Smooth muscle cell (in vitro differentiated cells): ENCODE results near the gene TNRC6C. TPM values are rescaled to one million over a fixed set of nuclear protein-coding genes. Genes with fewer than 3 reads are reported as not detected.

Experiments used
- DNase-seq: peaks from one replicate; lab custom pipeline; 2025; ENCODE audit not compliant: unreplicated experiment; lab: John Stamatoyannopoulos, UW
- H2AFZ ChIP-seq: fragments of 200-600 bp; sonication (generic); 2 replicates; pipeline ENCODE4 v1.6.0; 2016; ENCODE audit warnings: antibody characterized with exemption, low read depth, mild to moderate bottlenecking
- H3F3A ChIP-seq: fragments of 200-600 bp; sonication (generic); 2 replicates; pipeline ENCODE4 v1.6.0; 2017; ENCODE audit warnings: antibody characterized with exemption, low read depth
- H3K27ac ChIP-seq: fragments of 200-600 bp; sonication (generic); 2 replicates; pipeline ENCODE4 v1.5.1; 2016; ENCODE audit warnings: low read depth, mild to moderate bottlenecking
- H3K27me3 ChIP-seq: fragments of 200-600 bp; sonication (generic); 2 replicates; pipeline ENCODE4 v1.6.1; 2016; ENCODE audit warnings: low read depth, mild to moderate bottlenecking
- H3K36me3 ChIP-seq: fragments of 200-600 bp; sonication (generic); 2 replicates; pipeline ENCODE4 v1.5.1; 2016; ENCODE audit warnings: low read depth
- H3K4me1 ChIP-seq: fragments of 200-600 bp; sonication (generic); 2 replicates; pipeline ENCODE4 v1.5.1; 2016; ENCODE audit warnings: low read depth
- H3K4me2 ChIP-seq: fragments of 200-600 bp; sonication (generic); 2 replicates; pipeline ENCODE4 v1.6.0; 2016; ENCODE audit warnings: mild to moderate bottlenecking
- H3K4me3 ChIP-seq: fragments of 200-600 bp; sonication (generic); 2 replicates; pipeline ENCODE4 v1.5.1; 2016; ENCODE audit warnings: mild to moderate bottlenecking
- H3K79me2 ChIP-seq: fragments of 200-600 bp; sonication (generic); 2 replicates; pipeline ENCODE4 v1.6.0; 2016; ENCODE audit warnings: low read depth, mild to moderate bottlenecking
- H3K9ac ChIP-seq: fragments of 200-600 bp; sonication (generic); 2 replicates; pipeline ENCODE4 v1.6.0; 2016; ENCODE audit warnings: low read depth
- H3K9me3 ChIP-seq: fragments of 200-600 bp; sonication (generic); replicated peaks from 2 replicates; pipeline ENCODE4 v1.5.1; 2016; ENCODE audit warnings: low read depth
- H4K20me1 ChIP-seq: fragments of 200-600 bp; sonication (generic); 2 replicates; pipeline ENCODE4 v1.6.0; 2016; ENCODE audit warnings: low read depth
- CTCF ChIP-seq: fragments of 200-600 bp; sonication (generic); IDR thresholded peaks from 2 replicates; pipeline ENCODE4 v1.5.1; 2017; ENCODE audit warnings: borderline replicate concordance, mild to moderate bottlenecking, antibody characterized with exemption; ENCODE audit not compliant: insufficient read depth, poor library complexity, severe bottlenecking
- WGBS: methylation state at CpG from one replicate; pipeline ENCODE4 v1.1.7; 2016; ENCODE audit warnings: low lambda C conversion rate; 5-methylcytosine and 5-hydroxymethylcytosine counted together
- polyA plus RNA-seq: library from polyadenylated mRNA; unstranded; fragments of >200 nt; fragmentation: Nextera tagmentation; extraction: Ambion mirVana; gene quantifications from 2 replicates; pipeline ENCODE4 v1.2.1, GENCODE V29; 2016
- total RNA-seq: library from RNA; depleted of rRNA; stranded (reverse); fragments of >200 nt; gene quantifications from 2 replicates; pipeline ENCODE4 v1.2.3, GENCODE V29; 2014

The TNRC6C gene
- total and polyA plus RNA-seq, 2 experiments from 2014 or later, result 2.4 to 3.9 TPM

DNA sequence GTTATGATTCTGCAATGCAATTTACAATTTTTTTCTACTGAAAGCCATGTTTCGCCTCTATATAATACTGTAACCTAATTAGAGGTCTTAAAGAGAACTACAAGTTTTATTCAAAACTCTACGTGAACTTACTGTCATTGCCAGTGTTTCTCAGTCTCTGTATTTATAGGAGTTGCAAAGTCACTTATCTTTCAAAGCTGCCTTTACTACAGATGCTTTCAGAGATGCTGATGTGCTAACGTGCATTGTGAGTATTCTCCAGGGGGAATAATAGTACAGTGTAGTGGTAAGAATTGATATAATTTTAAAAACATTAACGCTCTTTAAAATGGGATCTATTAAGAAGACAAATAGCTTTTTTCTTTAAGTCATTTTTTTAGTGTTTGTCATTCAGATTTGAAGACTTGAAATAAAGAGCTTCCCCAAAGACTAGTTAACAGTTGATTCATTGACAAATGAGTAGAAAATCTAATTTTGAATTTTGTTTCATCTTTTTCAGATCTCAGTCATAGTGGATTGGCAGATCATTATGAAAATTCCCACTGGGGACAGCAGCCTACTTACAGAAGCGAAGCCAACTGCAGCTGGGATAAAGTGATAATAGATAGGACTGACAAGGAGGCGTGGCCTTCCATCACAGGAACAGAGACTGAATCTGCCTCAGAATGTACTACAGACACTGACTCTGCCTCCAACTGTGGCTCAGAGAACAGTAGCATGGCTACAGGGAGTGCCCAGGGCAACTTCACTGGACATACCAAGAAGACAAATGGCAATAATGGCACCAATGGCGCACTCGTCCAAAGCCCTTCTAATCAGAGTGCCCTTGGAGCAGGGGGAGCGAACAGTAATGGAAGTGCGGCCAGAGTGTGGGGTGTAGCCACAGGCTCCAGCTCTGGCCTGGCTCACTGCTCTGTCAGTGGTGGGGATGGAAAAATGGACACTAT is 90.1 kb downstream of the TNRC6C start:
- H4K20me1 ChIP-seq, result no peaks in the 10 kb centered on the region
- H3K36me3 ChIP-seq, result no peaks in the 10 kb centered on the region
- H3K9me3 ChIP-seq, result no peaks in the 10 kb centered on the region
- H3K4me3 ChIP-seq, result no peak overlapping the region
- H3K4me2 ChIP-seq, result no peak overlapping the region
- H3F3A ChIP-seq, result no peaks in the 10 kb centered on the region
- WGBS, result 90% methylated on average over 10 of the region's 10 CpGs
- no peak overlapping the region for H2AFZ ChIP-seq
- no peaks in the 10 kb centered on the region for H3K79me2 ChIP-seq
- H3K9ac ChIP-seq, result no peak overlapping the region
- no peak for DNase-seq
- TF ChIP-seq CTCF, result no peak
- H3K27me3 ChIP-seq, result no peaks in the 10 kb centered on the region
- H3K27ac ChIP-seq, result no peak overlapping the region
- no peaks in the 10 kb centered on the region for H3K4me1 ChIP-seq

GRCh38 chr17:78049609-78050008 is 91.1 kb downstream of the TNRC6C start:
- Histone ChIP-seq H3K79me2 (no peaks in the 10 kb centered on the region), H3K27me3 (no peaks in the 10 kb centered on the region), H3K4me2 (no peak overlapping the region), H2AFZ (no peak overlapping the region), H3K9ac (no peak overlapping the region), H3K36me3 (no peaks in the 10 kb centered on the region), H4K20me1 (no peaks in the 10 kb centered on the region), H3K9me3 (no peaks in the 10 kb centered on the region), H3K4me3 (no peak overlapping the region), H3F3A (no peaks in the 10 kb centered on the region), H3K27ac (no peak overlapping the region), H3K4me1 (no peaks in the 10 kb centered on the region)
- DNase-seq, result no peak
- no peak for TF ChIP-seq CTCF
- WGBS, result 95% methylated on average over 2 of the region's 2 CpGs

DNA sequence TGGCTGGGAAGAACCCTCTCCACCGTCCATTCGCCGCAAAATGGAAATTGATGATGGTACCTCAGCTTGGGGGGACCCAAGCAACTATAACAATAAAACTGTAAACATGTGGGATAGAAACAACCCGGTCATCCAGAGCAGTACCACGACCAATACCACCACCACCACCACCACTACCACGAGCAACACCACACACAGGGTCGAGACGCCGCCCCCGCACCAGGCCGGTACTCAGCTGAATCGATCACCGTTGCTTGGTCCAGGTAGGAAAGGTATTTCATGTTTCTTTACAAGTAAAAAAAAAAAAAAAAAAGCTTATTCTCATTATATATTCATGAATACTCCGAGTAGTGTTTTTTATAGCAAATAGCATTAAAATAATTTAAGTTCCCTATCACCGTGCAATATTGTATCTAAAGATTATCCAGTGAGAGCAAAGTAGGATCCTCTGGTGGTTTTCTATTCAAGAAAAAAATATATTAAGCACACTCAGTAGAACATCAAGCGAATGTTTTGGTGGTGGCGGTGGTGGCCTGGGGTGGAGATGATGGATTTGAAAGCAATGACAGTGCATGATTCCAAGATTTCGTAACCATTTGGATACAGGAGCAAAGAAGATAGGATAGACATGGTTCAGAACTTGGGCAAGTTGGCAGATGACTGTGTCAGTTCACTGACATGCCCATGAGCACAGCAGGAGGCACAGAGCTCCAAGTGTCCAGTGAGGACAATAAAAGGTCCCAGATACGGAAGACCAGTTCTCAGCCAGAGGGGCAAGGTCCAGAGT is 92.9 kb downstream of the TNRC6C start:
- TF ChIP-seq CTCF, result no peak
- H3K4me3 ChIP-seq, result no peak overlapping the region
- H3K79me2 ChIP-seq, result no peaks in the 10 kb centered on the region
- no peaks in the 10 kb centered on the region for H3K9me3 ChIP-seq
- H3K27ac ChIP-seq, result no peak overlapping the region
- no peak overlapping the region for H3K4me2 ChIP-seq
- DNase-seq, result no peak
- 96% methylated on average over 19 of the region's 19 CpGs for WGBS
- no peaks in the 10 kb centered on the region for H3K36me3 ChIP-seq
- H3K27me3 ChIP-seq, result no peaks in the 10 kb centered on the region
- no peaks in the 10 kb centered on the region for H3F3A ChIP-seq
- no peak overlapping the region for H3K9ac ChIP-seq
- H4K20me1 ChIP-seq, result no peaks in the 10 kb centered on the region
- no peaks in the 10 kb centered on the region for H3K4me1 ChIP-seq
- no peak overlapping the region for H2AFZ ChIP-seq
